Fibroblast of villous mesenchyme (primary cell): Measurements from ENCODE around the gene ZNF529. TPM values are rescaled to one million over a fixed set of nuclear protein-coding genes. Genes with fewer than 3 reads are reported as not detected.

Source experiments
- DNase-seq: peaks from one replicate; pipeline ENCODE4 v3.0.0-alpha.2; 2010; ENCODE audit warnings: low read depth
- H3K4me3 ChIP-seq: 2 replicates; pipeline ENCODE4 v1.5.1; 2011; ENCODE audit warnings: low read depth, mild to moderate bottlenecking, low read length
- CTCF ChIP-seq: IDR thresholded peaks from 2 replicates; pipeline ENCODE4 v1.5.1; 2012; ENCODE audit warnings: low read depth, mild to moderate bottlenecking, low read length; ENCODE audit not compliant: insufficient read depth
- total RNA-seq: library from RNA; depleted of rRNA; stranded (reverse); fragments of >200 nt; gene quantifications from 2 replicates; pipeline ENCODE4 v1.2.3, GENCODE V29; 2012

Gene ZNF529
- total RNA-seq, 1 donor, result 14.2 TPM

GRCh38 chr19:36528921-36529518 lies 44.1 kb downstream of the ZNF529 start:
- peak overlapping the region; percentile 94 for H3K4me3 ChIP-seq
- no peak for TF ChIP-seq CTCF
- no peak for DNase-seq

- peak; percentile 97 for DNase-seq
- H3K4me3 ChIP-seq, result peak within 1 kb of the TSS; percentile 94
- TF ChIP-seq CTCF, result peak; percentile 4
Measured at GRCh38 chr19:36528194-36528920, 44.7 kb downstream of the ZNF529 start, which contains the start of gene ZNF260. Gene ZNF260 (minus strand): TSS chr19:36528271. CDS start chr19:36515238, 13,033 bp downstream.

GRCh38 chr19:36527873-36528193 lies 45.3 kb downstream of the ZNF529 start:
- no peak for DNase-seq
- no peak for TF ChIP-seq CTCF
- H3K4me3 ChIP-seq, result peak overlapping the region; percentile 94

- peak overlapping the region; percentile 94 for H3K4me3 ChIP-seq
- peak; percentile 15 for DNase-seq
- TF ChIP-seq CTCF, result no peak
Measured at GRCh38 chr19:36527341-36527740, 45.8 kb downstream of the ZNF529 start.

GRCh38 chr19:36526581-36526980 lies 46.5 kb downstream of the ZNF529 start:
- TF ChIP-seq CTCF, result no peak
- H3K4me3 ChIP-seq, result no peak overlapping the region
- no peak for DNase-seq

- TF ChIP-seq CTCF, result no peak
- H3K4me3 ChIP-seq, result no peak overlapping the region
- DNase-seq, result no peak
Measured at GRCh38 chr19:36524617-36525016, 48.5 kb downstream of the ZNF529 start.

GRCh38 chr19:36514012-36514612 lies 59.0 kb downstream of the ZNF529 start:
- no peak overlapping the region for H3K4me3 ChIP-seq
- no peak for TF ChIP-seq CTCF
- DNase-seq, result peak; percentile 1
